ENCODE measurements around the gene ADM. TPM values are rescaled to one million over a fixed set of nuclear protein-coding genes. Genes with fewer than 3 reads are reported as not detected.

Gene ADM
- total and polyA plus RNA-seq, 3 donors from 2014 or later = 3.5 to 13.1 (median 3.7) TPM

DNA sequence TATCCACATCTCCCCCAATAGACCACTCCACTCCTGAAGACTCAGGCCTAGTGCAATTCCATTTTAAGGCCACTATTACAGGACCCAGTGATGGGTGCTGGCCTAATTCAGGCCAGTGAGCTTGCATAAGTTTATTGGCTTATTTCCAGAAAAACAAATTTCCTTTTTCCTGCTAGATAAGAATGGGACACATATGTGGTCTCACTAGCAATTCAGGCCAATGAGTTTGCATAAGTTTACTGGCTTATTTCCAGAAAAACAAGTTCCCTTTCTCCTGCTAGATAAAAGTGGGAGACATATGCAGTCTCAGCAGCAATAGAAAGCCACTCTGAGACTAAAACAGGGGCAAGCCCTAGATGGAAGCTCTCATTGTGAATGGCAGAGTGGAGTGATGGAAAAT is 22.4 kb downstream of the ADM start:
- TF ChIP-seq POLR2A (IDR thresholded peaks at IDR 0.05) (no peak), CTCF (IDR thresholded peaks at IDR 0.05) (no peak)
- H3K4me1 ChIP-seq = peaks cover 36% of the 10 kb centered on the region
- H3K9me3 ChIP-seq = no peaks in the 10 kb centered on the region
- no peaks in the 10 kb centered on the region for H3K36me3 ChIP-seq (ENCODE audit: low read depth, missing control alignments)
- H3K27ac ChIP-seq = no peak overlapping the region
- DNase-seq = no peak
- no peak overlapping the region for H3K4me3 ChIP-seq
- H3K27me3 ChIP-seq = no peaks in the 10 kb centered on the region
- intact Hi-C loops (cut with DNase I; ENCODE audit: low total_unique reads) = no loop called here

DNA sequence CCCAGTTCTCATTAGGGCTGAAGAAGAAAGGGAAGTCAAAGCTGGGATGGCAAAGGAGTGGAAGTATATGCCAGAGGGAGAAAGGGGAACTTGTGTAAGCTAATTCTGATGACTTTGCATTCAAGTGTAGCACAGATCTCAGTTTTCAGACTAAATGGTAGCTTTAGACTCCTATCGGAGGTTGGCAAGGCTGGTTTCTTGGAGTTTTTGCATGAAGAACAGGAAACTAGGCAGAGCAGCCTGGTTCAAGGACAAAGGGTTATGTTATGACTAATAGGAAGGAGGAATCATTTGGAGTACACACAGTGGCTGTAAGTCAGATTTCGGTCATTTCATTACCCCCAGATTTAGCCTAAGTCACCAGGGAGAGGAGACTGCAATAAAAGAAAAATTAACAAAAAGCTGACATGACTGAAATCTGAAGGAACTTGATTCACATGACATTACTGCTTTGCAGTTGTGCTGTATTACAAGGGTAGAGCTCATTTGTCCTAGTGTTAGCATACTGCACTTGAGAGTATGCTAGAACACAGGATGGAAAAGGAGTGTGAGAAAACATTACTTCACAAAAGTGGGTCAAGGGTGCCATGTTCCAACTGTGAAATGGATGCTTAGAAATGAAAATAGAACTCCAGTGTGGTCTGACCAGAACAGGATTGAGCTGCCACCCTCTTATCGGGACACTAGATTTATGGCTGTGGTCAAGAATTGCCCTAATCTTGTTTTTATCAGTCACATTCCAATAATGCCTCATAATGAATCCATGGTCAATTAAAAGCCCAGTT is 23.6 kb downstream of the ADM start:
- WGBS, 2 donors = 30 to 49% methylated on average over 3 of the region's 3 CpGs
- no peaks in the 10 kb centered on the region for H3K36me3 ChIP-seq (ENCODE audit: low read depth, missing control alignments)
- H3K9me3 ChIP-seq = no peaks in the 10 kb centered on the region
- H3K4me3 ChIP-seq = no peak overlapping the region
- no peak for TF ChIP-seq CTCF (IDR thresholded peaks at IDR 0.05)
- TF ChIP-seq POLR2A (IDR thresholded peaks at IDR 0.05) = no peak
- H3K27me3 ChIP-seq = no peaks in the 10 kb centered on the region
- H3K4me1 ChIP-seq = peaks cover 36% of the 10 kb centered on the region
- intact Hi-C loops (cut with DNase I; ENCODE audit: low total_unique reads) = no loop called here
- DNase-seq = no peak
- H3K27ac ChIP-seq = peak overlapping the region in 1 of 2 donors; percentile 56

DNA sequence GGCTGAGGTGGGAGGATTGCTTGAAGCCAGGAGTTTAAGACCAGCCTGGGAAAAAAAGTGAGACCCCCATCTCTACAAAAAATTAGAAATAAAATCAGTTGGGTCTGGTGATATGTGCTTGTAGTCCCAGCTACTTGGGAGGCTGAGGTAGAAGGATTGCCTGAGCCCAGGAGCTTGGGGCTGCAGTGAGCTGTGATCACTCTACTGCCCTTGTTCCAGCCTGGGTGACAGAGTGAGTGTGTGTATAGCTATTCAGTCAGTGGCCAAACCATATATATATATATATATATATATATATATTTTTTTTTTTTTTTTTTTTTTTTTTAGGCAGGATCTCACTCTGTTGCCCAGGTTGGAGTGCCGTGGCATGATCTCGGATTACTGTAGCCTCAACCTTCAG is 24.5 kb downstream of the ADM start:
- no peaks in the 10 kb centered on the region for H3K36me3 ChIP-seq (ENCODE audit: low read depth, missing control alignments)
- intact Hi-C loops (cut with DNase I; ENCODE audit: low total_unique reads) = no loop called here
- TF ChIP-seq POLR2A (IDR thresholded peaks at IDR 0.05) = no peak

GRCh38 chr11:10329935-10330334 is 25.1 kb downstream of the ADM start:
- H3K9me3 ChIP-seq = no peaks in the 10 kb centered on the region
- no peaks in the 10 kb centered on the region for H3K36me3 ChIP-seq (ENCODE audit: low read depth, missing control alignments)
- no peaks in the 10 kb centered on the region for H3K27me3 ChIP-seq
- WGBS, 2 donors = 55 to 77% methylated on average over 2 of the region's 2 CpGs
- DNase-seq = no peak
- H3K4me3 ChIP-seq = no peak overlapping the region
- intact Hi-C loops (cut with DNase I; ENCODE audit: low total_unique reads) = no loop called here
- H3K27ac ChIP-seq = no peak overlapping the region
- TF ChIP-seq CTCF (IDR thresholded peaks at IDR 0.05) = no peak
- TF ChIP-seq POLR2A (IDR thresholded peaks at IDR 0.05) = no peak
- H3K4me1 ChIP-seq = peaks cover 36% of the 10 kb centered on the region

More for the DNA sequence above, 24.5 kb downstream of the ADM start:
- H3K27me3 ChIP-seq = no peaks in the 10 kb centered on the region
- H3K27ac ChIP-seq = peak overlapping the region in 1 of 2 donors; percentile 56
- no peaks in the 10 kb centered on the region for H3K9me3 ChIP-seq
- DNase-seq = no peak
- 100% methylated on average over 1 to 2 of the region's 2 CpGs for WGBS, 2 donors
- H3K4me3 ChIP-seq = no peak overlapping the region
- H3K4me1 ChIP-seq = peaks cover 36% of the 10 kb centered on the region

GRCh38 chr11:10331548-10332289 is 26.8 kb downstream of the ADM start:
- H3K36me3 ChIP-seq (ENCODE audit: low read depth, missing control alignments) = no peaks in the 10 kb centered on the region
- WGBS, 2 donors = 95 to 97% methylated on average over 6 of the region's 6 CpGs

More at GRCh38 chr11:10331548-10332289, 26.8 kb downstream of the ADM start:
- H3K27ac ChIP-seq = no peak overlapping the region
- no peaks in the 10 kb centered on the region for H3K9me3 ChIP-seq
- H3K27me3 ChIP-seq = no peaks in the 10 kb centered on the region
- TF ChIP-seq POLR2A (IDR thresholded peaks at IDR 0.05) (no peak), CTCF (IDR thresholded peaks at IDR 0.05) (no peak)
- DNase-seq = no peak
- intact Hi-C loops (cut with DNase I; ENCODE audit: low total_unique reads) = no loop called here
- H3K4me1 ChIP-seq = peaks cover 22% of the 10 kb centered on the region
- no peak overlapping the region for H3K4me3 ChIP-seq
